MCF 10A (cell line): ENCODE results near the gene FLNA. TPM values are rescaled to one million over a fixed set of nuclear protein-coding genes. Genes with fewer than 3 reads are reported as not detected.
"Not testable (repeated sequence)": the region's sequence is repeated elsewhere in the genome, so short reads cannot be mapped to it uniquely, and the experiment has no call there.

ENCODE experiments used
- BruUV-seq: library from RNA; stranded (reverse); fragments of 400-500 nt; replicated peaks from 2 replicates; lab custom pipeline; 2021; lab: Mats Ljungman, UMichigan
- CTCF ChIA-PET: fragments of 300-600 bp; sonication (Branson Sonifier 250); formaldehyde crosslinking; extraction: SDS; loops from one replicate; lab custom pipeline; 2021; ENCODE audit warnings: antibody characterized with exemption, inconsistent platforms; lab: Yijun Ruan, JAX
- POLR2A ChIA-PET: fragments of 300-600, 350-650 bp; sonication (Branson Sonifier 250); formaldehyde crosslinking; extraction: SDS; loops from one replicate; lab custom pipeline; 2020; ENCODE audit warnings: antibody characterized with exemption, inconsistent platforms; lab: Yijun Ruan, JAX
- DNase-seq: peaks from one replicate; pipeline ENCODE4 v3.0.0-alpha.2; 2018; ENCODE audit not compliant: unreplicated experiment
- H3K27ac Mint-ChIP-seq: one replicate; pipeline ENCODE4 v1.8.0; 2022; ENCODE audit warnings: mild to moderate bottlenecking, low read depth, mixed read lengths; ENCODE audit not compliant: unreplicated experiment
- H3K27me3 Mint-ChIP-seq: one replicate; pipeline ENCODE4 v1.8.0; 2022; ENCODE audit warnings: mixed read lengths; ENCODE audit not compliant: insufficient read depth, unreplicated experiment
- H3K36me3 Mint-ChIP-seq: one replicate; pipeline ENCODE4 v1.8.0; 2022; ENCODE audit warnings: mild to moderate bottlenecking, moderate library complexity, mixed read lengths; ENCODE audit not compliant: insufficient read depth, unreplicated experiment
- H3K4me1 Mint-ChIP-seq: one replicate; pipeline ENCODE4 v1.8.0; 2022; ENCODE audit warnings: mixed read lengths; ENCODE audit not compliant: insufficient read depth, unreplicated experiment
- H3K4me3 Mint-ChIP-seq: one replicate; pipeline ENCODE4 v1.8.0; 2022; ENCODE audit warnings: mild to moderate bottlenecking, moderate library complexity, mixed read lengths; ENCODE audit not compliant: unreplicated experiment
- H3K9me3 Mint-ChIP-seq: one replicate; pipeline ENCODE4 v1.8.0; 2022; ENCODE audit warnings: mixed read lengths; ENCODE audit not compliant: unreplicated experiment
- CTCF ChIP-seq: fragments of 200-600 bp; IDR thresholded peaks from one replicate; pipeline ENCODE4 v1.8.0; 2022; ENCODE audit warnings: antibody characterized with exemption, mild to moderate bottlenecking; ENCODE audit not compliant: unreplicated experiment
- intact Hi-C: fragments of 100-400 bp; cut with micrococcal nuclease; formaldehyde crosslinking; loops from 2 replicates; pipeline ENCODE4 v1.14.1; 2022
- total RNA-seq: library from RNA; stranded (reverse); gene quantifications from 2 replicates; pipeline ENCODE4 v1.2.3, GENCODE V29; 2022

The FLNA gene
- total RNA-seq, 1 experiment from 2014 or later = 1,218 TPM

GRCh38 chrX:154389812-154390747, 15.6 kb upstream of the FLNA start:
- BruUV-seq, intact Hi-C loops: not testable (repeated sequence)

GRCh38 chrX:154388649-154389048, 14.2 kb upstream of the FLNA start:
- BruUV-seq, CTCF ChIA-PET, H3K4me1 Mint-ChIP-seq, H3K27ac Mint-ChIP-seq, H3K9me3 Mint-ChIP-seq, H3K36me3 Mint-ChIP-seq, intact Hi-C loops, POLR2A ChIA-PET, H3K27me3 Mint-ChIP-seq, DNase-seq, H3K4me3 Mint-ChIP-seq: not testable (repeated sequence)

More at GRCh38 chrX:154389812-154390747, 15.6 kb upstream of the FLNA start:
- H3K27me3 Mint-ChIP-seq, H3K9me3 Mint-ChIP-seq, CTCF ChIA-PET, POLR2A ChIA-PET, H3K4me1 Mint-ChIP-seq, H3K27ac Mint-ChIP-seq, H3K36me3 Mint-ChIP-seq, H3K4me3 Mint-ChIP-seq, DNase-seq: not testable (repeated sequence)

- CTCF ChIA-PET, POLR2A ChIA-PET, H3K27ac Mint-ChIP-seq, H3K27me3 Mint-ChIP-seq, H3K9me3 Mint-ChIP-seq, intact Hi-C loops, H3K4me3 Mint-ChIP-seq, BruUV-seq, DNase-seq, H3K4me1 Mint-ChIP-seq, H3K36me3 Mint-ChIP-seq: not testable (repeated sequence)
Observed at GRCh38 chrX:154388094-154388493, 13.7 kb upstream of the FLNA start.

GRCh38 chrX:154384284-154384892, 10.0 kb upstream of the FLNA start:
- CTCF ChIA-PET = interaction anchor here (0.6 to 1.8 kb wide), 5 partner anchors 11 to 392 kb away, joined by 3 to 12 read pairs (median 4); partner anchors contain the start of gene FLNA
- Mint-ChIP-seq H3K27ac (no peak overlapping the region), H3K9me3 (no peaks in the 10 kb centered on the region), H3K27me3 (no peaks in the 10 kb centered on the region), H3K4me1 (peaks cover 12% of the 10 kb centered on the region), H3K4me3 (no peak overlapping the region), H3K36me3 (peaks cover 20% of the 10 kb centered on the region)
- TF ChIP-seq CTCF = no peak
- DNase-seq = no peak
- POLR2A ChIA-PET = interaction anchor here (2.3 to 2.4 kb wide), 2 partner anchors 11 to 14 kb away, joined by 7 to 16 read pairs; partner anchors contain the start of gene RPL10
- intact Hi-C loops = no loop called here
- BruUV-seq = no TSS peak

GRCh38 chrX:154383359-154384283, 9.2 kb upstream of the FLNA start:
- peaks cover 12% of the 10 kb centered on the region for H3K4me1 Mint-ChIP-seq
- H3K27ac Mint-ChIP-seq = no peak overlapping the region
- POLR2A ChIA-PET = interaction anchor here (0.6 to 2.4 kb wide), 5 partner anchors 10 to 596 kb away, joined by 3 to 16 read pairs (median 6); partner anchors contain the start of gene RPL10
- no peak overlapping the region for H3K4me3 Mint-ChIP-seq
- BruUV-seq = no TSS peak
- CTCF ChIA-PET = interaction anchor here (0.6 to 1.8 kb wide), 6 partner anchors 10 to 391 kb away, joined by 3 to 12 read pairs (median 4); partner anchors contain the start of gene FLNA
- DNase-seq = no peak
- intact Hi-C loops = no loop called here
- H3K36me3 Mint-ChIP-seq = peaks cover 20% of the 10 kb centered on the region
- TF ChIP-seq CTCF = no peak
- no peaks in the 10 kb centered on the region for H3K9me3 Mint-ChIP-seq
- no peaks in the 10 kb centered on the region for H3K27me3 Mint-ChIP-seq
